Trophoblast cell (in vitro differentiated cells and primary cell): ENCODE data around the gene PSRC1.

Source experiments
- DNase-seq, 2 donors: peaks; one replicate each; pipeline ENCODE4 v3.0.0-alpha.2; 2016
- H2AFZ ChIP-seq: 2 replicates; pipeline ENCODE4 v1.6.1; 2013; ENCODE audit warnings: low read length, moderate library complexity, mild to moderate bottlenecking; ENCODE audit not compliant: insufficient read depth, poor library complexity
- H2AK5ac ChIP-seq: 2 replicates; pipeline ENCODE4 v1.6.1; 2013; ENCODE audit warnings: mild to moderate bottlenecking, low read length
- H2BK120ac ChIP-seq: 2 replicates; pipeline ENCODE4 v1.6.1; 2013; ENCODE audit warnings: low read length, mild to moderate bottlenecking, moderate library complexity; ENCODE audit not compliant: insufficient read depth, poor library complexity
- H2BK12ac ChIP-seq: 2 replicates; pipeline ENCODE4 v1.6.1; 2013; ENCODE audit warnings: mild to moderate bottlenecking, low read length, moderate library complexity
- H2BK5ac ChIP-seq: 2 replicates; pipeline ENCODE4 v1.6.1; 2013; ENCODE audit warnings: low read length, low read depth, moderate library complexity, mild to moderate bottlenecking; ENCODE audit not compliant: poor library complexity
- H3K14ac ChIP-seq: 2 replicates; pipeline ENCODE4 v1.6.1; 2013; ENCODE audit warnings: mild to moderate bottlenecking, low read length
- H3K18ac ChIP-seq: 2 replicates; pipeline ENCODE4 v1.6.1; 2013; ENCODE audit warnings: mild to moderate bottlenecking, low read length
- H3K23ac ChIP-seq: 2 replicates; pipeline ENCODE4 v1.6.1; 2013; ENCODE audit warnings: low read length
- H3K27ac ChIP-seq: 2 replicates; pipeline ENCODE4 v1.5.1; 2013; ENCODE audit warnings: low read depth, mild to moderate bottlenecking, inconsistent platforms, low read length, moderate library complexity
- H3K27me3 ChIP-seq: 2 replicates; pipeline ENCODE4 v1.6.1; 2013; ENCODE audit warnings: inconsistent platforms, mild to moderate bottlenecking, low read length, moderate library complexity; ENCODE audit not compliant: insufficient read depth
- H3K36me3 ChIP-seq, 2 experiments: 1 replicate in 1 of 2; 2 replicates in 1 of 2; pipeline ENCODE4 v1.6.1; 2013; ENCODE audit warnings: low read length in 2 of 2, mild to moderate bottlenecking in 2 of 2, moderate library complexity in 1 of 2; ENCODE audit not compliant: insufficient read depth in 2 of 2, control insufficient read depth in 1 of 2
- H3K4ac ChIP-seq: 2 replicates; pipeline ENCODE4 v1.6.1; 2013; ENCODE audit warnings: low read depth, mild to moderate bottlenecking, low read length, moderate library complexity
- H3K4me1 ChIP-seq, 2 experiments: 1 replicate in 1 of 2; 2 replicates in 1 of 2; pipeline ENCODE4 v1.6.1; 2013; ENCODE audit warnings: low read length in 2 of 2, mild to moderate bottlenecking in 2 of 2, moderate library complexity in 1 of 2; ENCODE audit not compliant: insufficient read depth in 2 of 2, control insufficient read depth in 1 of 2
- H3K4me2 ChIP-seq: 2 replicates; pipeline ENCODE4 v1.6.1; 2013; ENCODE audit warnings: inconsistent platforms, mild to moderate bottlenecking, low read length, moderate library complexity
- H3K4me3 ChIP-seq: 2 replicates; pipeline ENCODE4 v1.5.1; 2013; ENCODE audit warnings: mild to moderate bottlenecking, low read depth, low read length, inconsistent platforms
- H3K79me1 ChIP-seq: one replicate; pipeline ENCODE4 v1.6.1; 2013; ENCODE audit warnings: low read length
- H3K79me2 ChIP-seq: 2 replicates; pipeline ENCODE4 v1.6.1; 2013; ENCODE audit warnings: low read length, mild to moderate bottlenecking; ENCODE audit not compliant: control insufficient read depth, insufficient read depth, poor library complexity
- H3K9ac ChIP-seq: 2 replicates; pipeline ENCODE4 v1.6.1; 2013; ENCODE audit warnings: mild to moderate bottlenecking, low read length
- H3K9me3 ChIP-seq: 2 replicates; pipeline ENCODE4 v1.6.1; 2013; ENCODE audit warnings: low read depth, mild to moderate bottlenecking, control low read depth, inconsistent platforms, low read length; ENCODE audit not compliant: insufficient read depth
- H4K12ac ChIP-seq: 2 replicates; pipeline ENCODE4 v1.6.1; 2013; ENCODE audit warnings: low read depth, mild to moderate bottlenecking, low read length, moderate library complexity
- H4K8ac ChIP-seq: 2 replicates; pipeline ENCODE4 v1.6.1; 2013; ENCODE audit warnings: low read depth, mild to moderate bottlenecking, low read length, moderate library complexity
- H4K91ac ChIP-seq: one replicate; pipeline ENCODE4 v1.6.1; 2013; ENCODE audit warnings: low read depth, mild to moderate bottlenecking, low read length, moderate library complexity
- WGBS: extraction: QIAGEN DNeasy Blood & Tissue Kit; methylation state at CpG from one replicate; pipeline ENCODE4 v1.1.7; 2013; ENCODE audit warnings: missing lambda C conversion rate; ENCODE audit not compliant: insufficient read length, insufficient coverage; ENCODE audit errors: extremely low coverage; 5-methylcytosine and 5-hydroxymethylcytosine counted together

Gene PSRC1

GRCh38 chr1:109239047-109239408 is 43.9 kb downstream of the PSRC1 start:
- no peaks in the 10 kb centered on the region for H3K9me3 ChIP-seq
- no peak overlapping the region for H4K8ac ChIP-seq

GRCh38 chr1:109238382-109238781 is 44.6 kb downstream of the PSRC1 start:
- Histone ChIP-seq H3K4me3 (no peak overlapping the region), H3K18ac (no peak overlapping the region), H3K27me3 (no peaks in the 10 kb centered on the region), H3K4ac (no peak overlapping the region), H2AK5ac (no peak overlapping the region), H4K12ac (no peak overlapping the region), H3K23ac (no peak overlapping the region), H3K79me1 (no peaks in the 10 kb centered on the region), H2BK120ac (no peak overlapping the region), H4K8ac (no peak overlapping the region), H2BK12ac (no peak overlapping the region), H3K4me1 (peaks cover 12 to 20% of the 10 kb centered on the region in 2 experiments), H2AFZ (no peak overlapping the region), H3K36me3 (peaks cover 33 to 49% of the 10 kb centered on the region in 2 experiments), H3K9me3 (no peaks in the 10 kb centered on the region), H3K9ac (no peak overlapping the region), H3K14ac (no peak overlapping the region), H2BK5ac (no peak overlapping the region), H3K4me2 (no peak overlapping the region), H3K79me2 (no peaks in the 10 kb centered on the region), H4K91ac (no peak overlapping the region), H3K27ac (no peak overlapping the region)
- whole genome bisulfite sequencing, result no CpG with 5 or more reads among the region's 2 CpGs
- DNase-seq, result no peak

More at GRCh38 chr1:109239047-109239408, 43.9 kb downstream of the PSRC1 start:
- Histone ChIP-seq H3K9ac (no peak overlapping the region), H3K79me2 (no peaks in the 10 kb centered on the region), H2BK120ac (no peak overlapping the region), H4K12ac (no peak overlapping the region), H3K14ac (no peak overlapping the region), H3K4me1 (peaks cover 12 to 20% of the 10 kb centered on the region in 2 experiments), H3K27me3 (no peaks in the 10 kb centered on the region), H3K36me3 (peaks cover 33 to 49% of the 10 kb centered on the region in 2 experiments), H3K27ac (peak overlapping the region; percentile 4), H3K4me3 (no peak overlapping the region), H4K91ac (no peak overlapping the region), H3K79me1 (no peaks in the 10 kb centered on the region), H2BK12ac (no peak overlapping the region), H3K4ac (no peak overlapping the region), H2AK5ac (no peak overlapping the region), H3K18ac (no peak overlapping the region), H2AFZ (no peak overlapping the region), H2BK5ac (peak overlapping the region; percentile 32), H3K4me2 (no peak overlapping the region), H3K23ac (no peak overlapping the region)
- no peak for DNase-seq
- WGBS, result no CpG with 5 or more reads among the region's 5 CpGs

GRCh38 chr1:109237512-109237911 is 45.4 kb downstream of the PSRC1 start:
- Histone ChIP-seq H3K36me3 (peaks cover 35 to 54% of the 10 kb centered on the region in 2 experiments), H4K8ac (no peak overlapping the region), H3K18ac (no peak overlapping the region), H2AK5ac (no peak overlapping the region), H3K4me2 (no peak overlapping the region), H3K4ac (no peak overlapping the region), H2BK5ac (no peak overlapping the region), H3K9me3 (no peaks in the 10 kb centered on the region), H3K9ac (no peak overlapping the region), H3K27ac (no peak overlapping the region), H3K27me3 (no peaks in the 10 kb centered on the region), H3K79me2 (no peaks in the 10 kb centered on the region), H3K4me1 (peaks cover 12 to 20% of the 10 kb centered on the region in 2 experiments), H2BK120ac (no peak overlapping the region), H3K23ac (no peak overlapping the region), H2AFZ (no peak overlapping the region), H3K14ac (no peak overlapping the region), H4K12ac (no peak overlapping the region), H2BK12ac (no peak overlapping the region), H3K4me3 (no peak overlapping the region), H4K91ac (no peak overlapping the region), H3K79me1 (no peaks in the 10 kb centered on the region)
- DNase-seq, result no peak
- WGBS, result no CpG with 5 or more reads among the region's 3 CpGs

GRCh38 chr1:109235137-109235536 is 47.8 kb downstream of the PSRC1 start:
- H4K12ac ChIP-seq, result no peak overlapping the region
- H4K8ac ChIP-seq, result no peak overlapping the region
- no peak overlapping the region for H3K4me2 ChIP-seq
- no CpG with 5 or more reads among the region's 7 CpGs for WGBS
- peaks cover 47 to 72% of the 10 kb centered on the region in 2 experiments for H3K36me3 ChIP-seq
- H3K4me3 ChIP-seq, result no peak overlapping the region
- no peak overlapping the region for H3K4ac ChIP-seq
- H2BK120ac ChIP-seq, result no peak overlapping the region
- H3K4me1 ChIP-seq, result peaks cover 7 to 9% of the 10 kb centered on the region in 2 experiments
- no peak overlapping the region for H3K18ac ChIP-seq
- H3K9me3 ChIP-seq, result no peaks in the 10 kb centered on the region
- no peak for DNase-seq
- H3K79me1 ChIP-seq, result no peaks in the 10 kb centered on the region
- no peak overlapping the region for H2AK5ac ChIP-seq
- no peak overlapping the region for H3K27ac ChIP-seq
- H3K27me3 ChIP-seq, result no peaks in the 10 kb centered on the region
- H2BK5ac ChIP-seq, result no peak overlapping the region
- no peak overlapping the region for H2BK12ac ChIP-seq
- H3K23ac ChIP-seq, result no peak overlapping the region
- no peak overlapping the region for H3K9ac ChIP-seq
- H2AFZ ChIP-seq, result no peak overlapping the region
- no peak overlapping the region for H4K91ac ChIP-seq
- no peak overlapping the region for H3K14ac ChIP-seq
- H3K79me2 ChIP-seq, result no peaks in the 10 kb centered on the region
